ENCODE data around the gene MUC5B.
"Not testable (repeated sequence)": the region's sequence is repeated elsewhere in the genome, so short reads cannot be mapped to it uniquely, and the experiment has no call there.

MUC5B gene

GRCh38 chr11:1191786-1192470, 30.9 kb upstream of the MUC5B start:
- not testable (repeated sequence) for DNase-seq

GRCh38 chr11:1192741-1193325, 30.0 kb upstream of the MUC5B start:
- DNase-seq: no peak

- DNase-seq: no peak
Measured at GRCh38 chr11:1193326-1194230, 29.3 kb upstream of the MUC5B start.

- no peak for DNase-seq
Measured at GRCh38 chr11:1194231-1194976, 28.5 kb upstream of the MUC5B start.

- DNase-seq: no peak
Measured at GRCh38 chr11:1194977-1195681, 27.7 kb upstream of the MUC5B start.

DNA sequence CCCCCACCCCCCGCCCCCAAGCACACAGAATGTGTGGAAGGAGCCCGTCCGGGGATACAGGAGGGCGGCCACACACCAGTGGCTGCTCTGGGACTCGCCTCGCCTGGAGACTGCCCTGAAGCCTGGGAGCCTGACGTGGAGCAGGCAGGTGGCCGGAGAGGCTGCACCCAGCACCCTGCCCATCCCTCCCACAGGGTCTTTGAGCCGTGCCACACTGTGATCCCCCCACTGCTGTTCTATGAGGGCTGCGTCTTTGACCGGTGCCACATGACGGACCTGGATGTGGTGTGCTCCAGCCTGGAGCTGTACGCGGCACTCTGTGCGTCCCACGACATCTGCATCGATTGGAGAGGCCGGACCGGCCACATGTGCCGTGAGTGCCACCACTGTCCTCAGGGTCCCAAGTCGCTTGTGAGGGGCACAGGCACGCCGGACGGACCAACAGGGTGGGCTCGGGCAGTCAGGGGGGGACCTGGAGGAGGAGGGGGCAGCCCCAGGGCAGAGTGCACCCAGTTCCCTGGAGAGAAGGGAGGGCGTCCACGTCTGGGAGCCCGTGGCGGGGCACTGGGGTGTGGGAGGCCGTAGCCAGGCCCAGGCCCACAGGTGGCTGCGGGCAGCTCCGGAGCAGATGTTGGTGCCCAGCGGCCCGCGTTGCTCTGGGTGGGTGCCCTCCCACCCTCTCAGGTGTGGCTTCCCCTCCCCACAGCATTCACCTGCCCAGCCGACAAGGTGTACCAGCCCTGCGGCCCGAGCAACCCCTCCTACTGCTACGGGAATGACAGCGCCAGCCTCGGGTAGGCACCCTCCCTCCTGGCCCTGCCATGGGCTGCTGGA, 27.0 kb upstream of the MUC5B start:
- no peak for DNase-seq

DNA sequence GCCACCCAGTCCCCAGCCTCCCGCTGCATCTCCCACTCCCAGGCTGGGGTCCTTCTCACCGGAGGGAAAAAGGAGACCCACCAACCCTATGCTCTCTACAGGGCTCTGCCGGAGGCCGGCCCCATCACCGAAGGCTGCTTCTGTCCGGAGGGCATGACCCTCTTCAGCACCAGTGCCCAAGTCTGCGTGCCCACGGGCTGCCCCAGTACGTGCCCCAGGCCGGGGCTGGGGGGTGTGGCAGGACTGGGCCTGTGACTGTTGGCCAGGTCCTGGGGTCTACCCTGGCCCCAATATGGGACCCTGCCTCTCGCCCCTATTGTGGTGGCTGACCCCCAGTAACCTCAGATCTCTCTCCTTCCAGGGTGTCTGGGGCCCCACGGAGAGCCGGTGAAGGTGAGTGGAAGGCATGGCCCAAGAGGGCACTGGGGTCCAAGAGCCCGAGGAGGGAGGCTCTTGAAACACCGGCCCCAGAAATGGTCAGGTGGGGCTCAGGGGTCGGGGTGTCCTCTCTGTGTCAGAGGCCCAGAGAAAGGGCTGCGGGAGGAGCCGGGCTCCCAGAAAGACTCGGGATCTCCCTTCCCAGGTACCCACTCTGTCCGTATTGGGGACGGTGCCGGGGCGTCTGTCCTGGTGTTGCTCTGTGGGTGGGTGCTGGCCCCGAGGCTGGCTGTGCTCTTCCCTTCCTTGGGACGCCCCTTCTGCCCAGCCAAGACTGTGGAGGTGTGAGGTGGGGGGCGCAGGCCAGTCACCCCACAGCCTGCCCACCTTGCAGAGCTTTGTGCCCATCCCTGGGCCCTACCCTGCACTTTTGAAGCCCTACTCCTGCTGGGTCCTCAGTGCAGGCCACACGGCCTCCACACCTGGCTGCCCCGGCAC, 26.1 kb upstream of the MUC5B start:
- no peak for DNase-seq

- DNase-seq: no peak
Measured at GRCh38 chr11:1197431-1197885, 25.4 kb upstream of the MUC5B start.

DNA sequence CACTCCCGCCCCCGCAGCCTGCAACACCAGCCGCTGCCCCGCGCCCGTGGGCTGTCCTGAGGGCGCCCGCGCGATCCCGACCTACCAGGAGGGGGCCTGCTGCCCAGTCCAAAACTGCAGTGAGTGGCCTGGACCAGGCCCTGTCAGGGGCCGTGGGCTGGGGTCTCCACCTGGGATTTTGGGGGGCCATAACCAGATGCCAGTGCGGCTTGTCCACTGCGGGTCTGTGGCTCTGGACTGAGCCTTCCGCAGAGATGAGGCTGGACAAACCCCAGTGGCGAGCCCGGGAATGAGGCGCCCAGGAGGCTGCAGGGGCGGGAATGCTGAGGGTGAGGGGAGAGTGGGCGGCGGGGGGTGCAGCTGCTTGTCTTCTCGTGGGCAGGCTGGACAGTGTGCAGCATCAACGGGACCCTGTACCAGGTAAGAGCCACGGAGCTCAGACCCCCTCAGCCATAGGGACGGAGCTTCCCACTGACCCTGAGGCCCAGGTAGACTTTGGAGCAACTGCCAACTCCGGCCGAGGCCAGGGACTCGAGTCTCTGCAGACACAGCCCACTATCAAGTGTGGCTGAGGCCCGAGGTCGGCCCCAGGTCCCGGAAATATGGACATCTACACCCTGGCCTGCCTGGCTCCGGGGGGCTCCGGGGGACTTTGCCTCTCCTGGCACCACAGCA, 24.8 kb upstream of the MUC5B start:
- DNase-seq: no peak

DNA sequence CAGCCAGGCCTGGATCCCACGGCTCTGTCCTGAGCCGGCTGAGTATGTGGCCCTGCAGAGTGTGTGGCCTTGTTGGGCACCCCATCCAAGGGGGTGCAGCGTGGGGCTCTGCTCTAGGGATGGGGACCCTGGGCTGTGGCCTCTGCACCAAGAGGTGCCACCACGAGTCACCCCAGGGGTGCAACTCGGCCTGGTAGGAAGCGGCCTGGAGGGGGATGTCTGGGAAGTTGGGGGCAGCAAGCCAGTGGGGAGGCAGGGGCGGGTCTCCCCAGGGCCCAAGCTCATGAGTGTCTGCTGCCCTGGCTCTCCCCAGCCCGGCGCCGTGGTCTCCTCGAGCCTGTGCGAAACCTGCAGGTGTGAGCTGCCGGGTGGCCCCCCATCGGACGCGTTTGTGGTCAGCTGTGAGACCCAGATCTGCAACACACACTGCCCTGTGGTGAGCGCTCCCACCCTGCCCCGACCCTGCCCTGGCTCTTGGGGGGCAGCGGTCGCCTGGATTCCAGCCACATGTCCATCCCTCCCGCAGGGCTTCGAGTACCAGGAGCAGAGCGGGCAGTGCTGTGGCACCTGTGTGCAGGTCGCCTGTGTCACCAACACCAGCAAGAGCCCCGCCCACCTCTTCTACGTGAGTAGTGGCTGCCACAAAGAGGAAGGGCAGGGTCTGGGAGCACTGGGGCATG, 24.2 kb upstream of the MUC5B start:
- no peak for DNase-seq

- DNase-seq: no peak
Measured at GRCh38 chr11:1199241-1199750, 23.6 kb upstream of the MUC5B start.

GRCh38 chr11:1199751-1200610, 22.9 kb upstream of the MUC5B start:
- no peak for DNase-seq

DNA sequence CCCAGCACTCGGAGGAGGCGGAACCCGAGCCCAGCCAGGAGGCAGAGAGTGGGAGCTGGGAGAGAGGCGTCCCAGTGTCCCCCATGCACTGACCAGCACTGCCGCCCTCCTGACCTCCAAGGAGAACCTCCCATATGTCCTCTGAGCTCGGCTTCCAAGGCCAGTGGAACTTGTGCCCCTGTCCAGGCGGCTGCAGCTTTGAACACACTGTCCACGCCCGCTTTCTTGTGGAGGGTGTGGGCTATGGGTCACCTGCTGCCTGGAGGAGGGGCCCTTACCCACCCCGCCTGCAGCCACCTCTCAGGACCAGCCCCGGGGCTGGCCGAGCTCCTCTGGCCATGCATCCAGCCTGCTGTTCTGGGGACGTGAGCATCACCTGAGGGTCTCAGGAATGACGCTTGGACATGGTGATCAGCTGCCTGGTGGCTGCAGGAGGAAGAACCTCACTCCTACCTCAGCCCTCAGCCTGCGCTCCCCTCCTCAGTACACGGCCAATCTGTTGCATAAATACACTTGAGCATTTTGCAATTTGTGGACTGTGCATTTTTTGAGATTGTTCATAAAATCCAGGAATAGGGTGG, 22.2 kb upstream of the MUC5B start:
- DNase-seq: no peak

DNA sequence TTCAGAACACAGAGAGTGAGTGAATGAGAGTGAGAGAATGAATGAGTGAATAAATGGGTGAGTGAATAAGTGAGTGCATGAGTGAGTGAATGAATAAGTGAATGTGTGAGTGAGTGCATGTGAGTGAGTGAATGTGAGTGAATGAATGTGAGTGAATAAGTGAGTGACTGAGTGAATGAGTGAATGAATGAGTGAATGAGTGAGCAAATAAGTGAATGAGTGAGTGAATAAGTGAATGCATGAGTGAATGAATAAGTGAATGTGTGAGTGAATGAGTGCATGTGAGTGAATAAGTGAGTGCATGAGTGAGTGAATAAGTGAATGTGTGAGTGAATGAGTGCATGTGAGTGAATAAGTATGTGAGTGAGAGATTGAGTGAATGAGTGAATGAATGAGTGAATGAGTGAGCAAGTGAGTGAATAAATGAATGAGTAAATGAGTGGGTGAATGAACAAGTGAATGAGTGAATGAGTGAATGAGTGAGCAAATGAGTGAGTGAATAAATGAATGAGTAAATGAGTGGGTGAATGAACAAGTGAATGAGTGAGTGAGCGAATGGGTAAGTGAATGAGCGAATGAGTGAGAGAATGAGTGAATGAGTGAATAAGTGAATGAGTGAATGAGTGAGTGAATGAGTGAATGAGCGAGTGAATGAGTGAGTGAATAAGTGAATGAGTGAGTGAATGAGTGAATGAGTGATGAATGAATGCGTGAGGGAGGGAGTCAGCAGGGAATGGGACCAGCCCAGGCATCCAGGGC, 21.3 kb upstream of the MUC5B start:
- DNase-seq: no peak

GRCh38 chr11:1202154-1202775, 20.6 kb upstream of the MUC5B start:
- no peak for DNase-seq

All from activated CD8-positive, alpha-beta memory T cell treated with anti-CD3 and anti-CD28 coated beads, Interleukin-2, amount 50 U/mL, for 48 hours (primary cell).